ENCODE measurements around the gene PLS1. TPM values are rescaled to one million over a fixed set of nuclear protein-coding genes. Genes with fewer than 3 reads are reported as not detected.

PLS1 gene
- total RNA-seq, 1 experiment from 2014 or later = 3.4 TPM

DNA sequence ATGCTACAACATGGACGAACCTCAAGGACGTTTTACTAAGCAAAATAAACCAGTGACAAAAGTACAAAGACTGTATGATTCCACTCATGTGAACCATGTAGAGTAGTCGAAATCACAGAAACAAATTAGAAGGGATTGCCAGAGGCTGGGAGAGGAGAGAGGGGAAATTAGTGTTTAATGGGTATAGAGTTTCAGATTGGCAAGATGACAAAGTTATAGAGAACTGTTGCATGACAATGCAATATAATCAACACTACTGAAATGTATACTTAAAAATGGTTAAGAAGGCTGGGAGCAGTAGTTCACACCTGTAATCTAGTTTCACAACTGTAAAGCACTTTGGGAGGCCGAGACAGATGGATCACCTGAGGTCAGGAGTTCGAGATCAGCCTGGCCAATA is 36.9 kb downstream of the PLS1 start:
- H2AFZ ChIP-seq (ENCODE audit: low read length) = no peak overlapping the region

DNA sequence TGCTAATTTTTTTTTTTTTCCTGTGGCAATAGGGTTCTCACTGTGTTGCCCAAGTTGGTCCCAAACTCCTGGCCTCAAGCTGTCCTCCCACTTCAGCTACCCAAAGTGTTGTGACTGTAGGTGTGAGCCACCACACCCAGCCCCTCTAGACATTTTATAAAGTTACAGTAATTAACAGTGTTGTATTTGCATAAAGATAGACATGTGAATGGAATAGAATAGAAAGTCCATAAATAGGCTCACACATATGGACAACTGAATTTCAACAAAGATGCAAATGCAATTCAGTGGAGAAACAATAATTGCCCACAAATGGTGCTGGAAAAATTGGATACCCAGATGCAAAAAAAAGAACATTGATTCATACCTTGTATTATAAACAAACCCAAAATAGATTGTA is 39.9 kb downstream of the PLS1 start:
- Histone ChIP-seq H3K9ac (ENCODE audit: low read length) (no peak overlapping the region), H4K20me1 (ENCODE audit: insufficient read depth, low read depth, low read length) (no peaks in the 10 kb centered on the region), H3K9me2 (replicated peaks; ENCODE audit: insufficient read depth, low read length) (no peaks in the 10 kb centered on the region), H3K36me3 (ENCODE audit: insufficient read depth, low read length) (no peaks in the 10 kb centered on the region), H2AFZ (ENCODE audit: low read length) (no peak overlapping the region), H3K9me3 (ENCODE audit: low read length) (no peaks in the 10 kb centered on the region), H3K4me1 (ENCODE audit: low read length) (peaks cover 3% of the 10 kb centered on the region; the same call in 1 of the 2 replicates), H3K27me3 (ENCODE audit: low read length) (no peaks in the 10 kb centered on the region), H3K27ac (ENCODE audit: low read length) (no peak overlapping the region), H3K4me3 (ENCODE audit: low read length) (no peak overlapping the region), H3K79me2 (ENCODE audit: low read length) (no peaks in the 10 kb centered on the region), H3K4me2 (ENCODE audit: low read depth, low read length, poor library complexity, severe bottlenecking) (no peak overlapping the region)
- no peak for DNase-seq

More for the DNA sequence above, 36.9 kb downstream of the PLS1 start:
- H3K9me2 ChIP-seq (replicated peaks; ENCODE audit: insufficient read depth, low read length) = no peaks in the 10 kb centered on the region
- no peaks in the 10 kb centered on the region for H3K36me3 ChIP-seq (ENCODE audit: insufficient read depth, low read length)
- no peaks in the 10 kb centered on the region for H3K27me3 ChIP-seq (ENCODE audit: low read length)
- no peak overlapping the region for H3K27ac ChIP-seq (ENCODE audit: low read length)
- H3K9ac ChIP-seq (ENCODE audit: low read length) = no peak overlapping the region
- DNase-seq = no peak
- H4K20me1 ChIP-seq (ENCODE audit: insufficient read depth, low read depth, low read length) = no peaks in the 10 kb centered on the region
- H3K4me3 ChIP-seq (ENCODE audit: low read length) = no peak overlapping the region
- no peaks in the 10 kb centered on the region for H3K79me2 ChIP-seq (ENCODE audit: low read length)
- H3K4me1 ChIP-seq (ENCODE audit: low read length) = peaks cover 3% of the 10 kb centered on the region; the same call in 1 of the 2 replicates
- no peak overlapping the region for H3K4me2 ChIP-seq (ENCODE audit: low read depth, low read length, poor library complexity, severe bottlenecking)
- H3K9me3 ChIP-seq (ENCODE audit: low read length) = no peaks in the 10 kb centered on the region

DNA sequence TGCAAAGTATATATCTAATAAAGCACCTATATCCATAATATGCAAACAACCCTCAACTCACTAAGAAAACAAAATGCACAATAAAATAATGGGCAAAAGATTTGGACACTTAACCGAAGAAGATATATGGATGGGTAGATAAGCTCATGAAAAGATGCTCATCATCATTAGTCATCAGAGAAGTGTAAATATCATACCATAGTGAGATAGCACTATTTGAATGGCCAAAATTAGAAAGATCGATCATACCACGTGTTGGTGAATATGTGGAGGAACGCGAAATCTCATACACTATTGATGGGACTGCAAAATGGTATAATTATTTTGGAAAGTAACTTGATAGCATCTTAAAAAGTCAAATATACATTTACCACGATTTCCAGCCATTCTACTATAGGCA is 40.5 kb downstream of the PLS1 start:
- Histone ChIP-seq H3K9ac (ENCODE audit: low read length) (no peak overlapping the region), H3K9me3 (ENCODE audit: low read length) (no peaks in the 10 kb centered on the region), H2AFZ (ENCODE audit: low read length) (no peak overlapping the region), H3K27ac (ENCODE audit: low read length) (no peak overlapping the region), H3K4me3 (ENCODE audit: low read length) (no peak overlapping the region), H4K20me1 (ENCODE audit: insufficient read depth, low read depth, low read length) (no peaks in the 10 kb centered on the region), H3K4me2 (ENCODE audit: low read depth, low read length, poor library complexity, severe bottlenecking) (no peak overlapping the region), H3K27me3 (ENCODE audit: low read length) (no peaks in the 10 kb centered on the region), H3K4me1 (ENCODE audit: low read length) (peaks cover 3% of the 10 kb centered on the region; the same call in 1 of the 2 replicates), H3K9me2 (replicated peaks; ENCODE audit: insufficient read depth, low read length) (no peaks in the 10 kb centered on the region), H3K36me3 (ENCODE audit: insufficient read depth, low read length) (no peaks in the 10 kb centered on the region), H3K79me2 (ENCODE audit: low read length) (no peaks in the 10 kb centered on the region)
- DNase-seq = no peak

GRCh38 chr3:142638291-142638690 is 42.1 kb downstream of the PLS1 start:
- peaks cover 3% of the 10 kb centered on the region; the same call in 1 of the 2 replicates for H3K4me1 ChIP-seq (ENCODE audit: low read length)
- H3K27ac ChIP-seq (ENCODE audit: low read length) = no peak overlapping the region
- no peaks in the 10 kb centered on the region for H3K27me3 ChIP-seq (ENCODE audit: low read length)
- no peak for DNase-seq
- no peaks in the 10 kb centered on the region for H3K9me2 ChIP-seq (replicated peaks; ENCODE audit: insufficient read depth, low read length)
- no peaks in the 10 kb centered on the region for H4K20me1 ChIP-seq (ENCODE audit: insufficient read depth, low read depth, low read length)
- no peak overlapping the region for H2AFZ ChIP-seq (ENCODE audit: low read length)
- no peaks in the 10 kb centered on the region for H3K79me2 ChIP-seq (ENCODE audit: low read length)
- H3K4me3 ChIP-seq (ENCODE audit: low read length) = no peak overlapping the region
- H3K9ac ChIP-seq (ENCODE audit: low read length) = no peak overlapping the region
- no peaks in the 10 kb centered on the region for H3K9me3 ChIP-seq (ENCODE audit: low read length)
- no peaks in the 10 kb centered on the region for H3K36me3 ChIP-seq (ENCODE audit: insufficient read depth, low read length)
- no peak overlapping the region for H3K4me2 ChIP-seq (ENCODE audit: low read depth, low read length, poor library complexity, severe bottlenecking)

DNA sequence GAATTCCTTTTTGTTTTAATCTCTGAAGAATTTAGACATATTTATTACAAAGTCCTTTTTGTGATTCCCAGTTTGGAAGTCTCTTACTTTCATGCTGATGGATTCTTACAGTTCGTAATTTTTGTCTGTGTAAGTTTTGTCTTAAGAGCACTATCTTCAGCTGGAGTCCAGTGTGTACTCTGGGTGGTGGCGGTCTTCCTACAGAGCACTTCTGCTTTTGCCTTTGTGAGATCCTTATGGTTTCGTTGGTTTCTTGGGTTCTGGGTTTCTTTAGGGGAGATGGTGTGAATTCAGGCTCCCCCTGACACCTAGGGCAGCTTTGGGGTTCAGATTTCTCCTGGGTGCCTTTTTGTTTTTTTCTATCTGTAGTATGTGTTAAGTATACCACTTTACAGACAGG is 45.3 kb downstream of the PLS1 start:
- no peaks in the 10 kb centered on the region for H3K4me1 ChIP-seq (ENCODE audit: low read length)
- no peaks in the 10 kb centered on the region for H3K9me3 ChIP-seq (ENCODE audit: low read length)
- H4K20me1 ChIP-seq (ENCODE audit: insufficient read depth, low read depth, low read length) = no peaks in the 10 kb centered on the region
- no peak overlapping the region for H3K4me2 ChIP-seq (ENCODE audit: low read depth, low read length, poor library complexity, severe bottlenecking)
- H3K79me2 ChIP-seq (ENCODE audit: low read length) = no peaks in the 10 kb centered on the region
- H3K27ac ChIP-seq (ENCODE audit: low read length) = no peak overlapping the region
- no peak overlapping the region for H3K9ac ChIP-seq (ENCODE audit: low read length)
- no peak overlapping the region for H2AFZ ChIP-seq (ENCODE audit: low read length)
- no peak for DNase-seq
- H3K36me3 ChIP-seq (ENCODE audit: insufficient read depth, low read length) = no peaks in the 10 kb centered on the region
- H3K27me3 ChIP-seq (ENCODE audit: low read length) = no peaks in the 10 kb centered on the region
- H3K4me3 ChIP-seq (ENCODE audit: low read length) = no peak overlapping the region
- H3K9me2 ChIP-seq (replicated peaks; ENCODE audit: insufficient read depth, low read length) = no peaks in the 10 kb centered on the region

- Histone ChIP-seq H3K27me3 (ENCODE audit: low read length) (no peaks in the 10 kb centered on the region), H3K4me1 (ENCODE audit: low read length) (no peaks in the 10 kb centered on the region), H4K20me1 (ENCODE audit: insufficient read depth, low read depth, low read length) (no peaks in the 10 kb centered on the region), H3K9ac (ENCODE audit: low read length) (no peak overlapping the region), H3K27ac (ENCODE audit: low read length) (no peak overlapping the region), H3K9me2 (replicated peaks; ENCODE audit: insufficient read depth, low read length) (no peaks in the 10 kb centered on the region), H3K9me3 (ENCODE audit: low read length) (no peaks in the 10 kb centered on the region), H3K4me2 (ENCODE audit: low read depth, low read length, poor library complexity, severe bottlenecking) (no peak overlapping the region), H3K4me3 (ENCODE audit: low read length) (no peak overlapping the region), H3K79me2 (ENCODE audit: low read length) (no peaks in the 10 kb centered on the region), H2AFZ (ENCODE audit: low read length) (no peak overlapping the region), H3K36me3 (ENCODE audit: insufficient read depth, low read length) (no peaks in the 10 kb centered on the region)
- DNase-seq = no peak
These were observed 46.8 kb downstream of the PLS1 start for GRCh38 chr3:142642956-142643355.

GRCh38 chr3:142644502-142644901 is 48.3 kb downstream of the PLS1 start:
- Histone ChIP-seq H3K4me2 (ENCODE audit: low read depth, low read length, poor library complexity, severe bottlenecking) (no peak overlapping the region), H3K9me3 (ENCODE audit: low read length) (no peaks in the 10 kb centered on the region), H4K20me1 (ENCODE audit: insufficient read depth, low read depth, low read length) (no peaks in the 10 kb centered on the region), H2AFZ (ENCODE audit: low read length) (no peak overlapping the region), H3K9me2 (replicated peaks; ENCODE audit: insufficient read depth, low read length) (no peaks in the 10 kb centered on the region), H3K27me3 (ENCODE audit: low read length) (no peaks in the 10 kb centered on the region), H3K27ac (ENCODE audit: low read length) (no peak overlapping the region), H3K9ac (ENCODE audit: low read length) (no peak overlapping the region), H3K4me1 (ENCODE audit: low read length) (no peaks in the 10 kb centered on the region), H3K36me3 (ENCODE audit: insufficient read depth, low read length) (no peaks in the 10 kb centered on the region), H3K4me3 (ENCODE audit: low read length) (no peak overlapping the region), H3K79me2 (ENCODE audit: low read length) (no peaks in the 10 kb centered on the region)
- no peak for DNase-seq

DNA sequence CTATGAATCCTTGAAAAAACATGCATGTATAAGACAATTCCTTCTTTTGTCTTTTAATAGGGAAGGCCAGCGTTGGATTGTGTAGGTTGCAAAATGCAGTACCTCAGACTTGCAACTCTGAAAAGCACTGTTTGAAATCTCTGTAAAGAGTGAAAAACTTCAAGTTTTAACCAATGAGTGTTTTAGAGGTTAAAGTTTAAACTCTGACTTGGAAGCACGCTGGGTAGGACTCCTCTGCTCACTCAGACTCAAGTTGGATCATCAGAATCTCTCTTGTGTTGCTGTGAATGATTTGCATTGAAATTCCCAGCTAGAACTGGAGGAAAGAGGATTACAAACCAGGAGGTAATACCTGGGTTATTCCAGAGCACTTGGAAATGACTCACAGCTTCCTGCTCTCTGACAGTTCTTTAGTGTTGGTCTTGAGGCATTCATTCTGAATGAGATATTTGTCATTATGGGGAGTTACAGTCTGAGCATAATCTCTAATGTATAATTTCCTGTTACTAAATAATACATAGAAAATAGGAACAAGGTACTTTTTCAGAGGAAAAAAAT is 49.1 kb downstream of the PLS1 start:
- DNase-seq = no peak
- Histone ChIP-seq H3K27ac (ENCODE audit: low read length) (no peak overlapping the region), H3K4me3 (ENCODE audit: low read length) (no peak overlapping the region), H3K4me2 (ENCODE audit: low read depth, low read length, poor library complexity, severe bottlenecking) (no peak overlapping the region), H4K20me1 (ENCODE audit: insufficient read depth, low read depth, low read length) (no peaks in the 10 kb centered on the region), H2AFZ (ENCODE audit: low read length) (no peak overlapping the region), H3K79me2 (ENCODE audit: low read length) (no peaks in the 10 kb centered on the region), H3K36me3 (ENCODE audit: insufficient read depth, low read length) (no peaks in the 10 kb centered on the region), H3K4me1 (ENCODE audit: low read length) (no peaks in the 10 kb centered on the region), H3K9ac (ENCODE audit: low read length) (no peak overlapping the region), H3K27me3 (ENCODE audit: low read length) (no peaks in the 10 kb centered on the region), H3K9me2 (replicated peaks; ENCODE audit: insufficient read depth, low read length) (no peaks in the 10 kb centered on the region), H3K9me3 (ENCODE audit: low read length) (no peaks in the 10 kb centered on the region)
